Ascending aorta (tissue), 2 donors: ENCODE results near the gene AOC1. TPM values are rescaled to one million over a fixed set of nuclear protein-coding genes. Genes with fewer than 3 reads are reported as not detected.

Source experiments
- DNase-seq, 2 donors: peaks; one replicate each; pipeline ENCODE4 v3.0.0-alpha.2; 2019; ENCODE audit warnings: low spot score in 2 of 2
- H3K27ac ChIP-seq, 2 donors: fragments of 200-600 bp; sonication (generic); one replicate each; pipeline ENCODE4 v1.5.1; 2016 to 2017; ENCODE audit warnings: mild to moderate bottlenecking in 1 of 2
- H3K27me3 ChIP-seq: fragments of 200-600 bp; sonication (generic); one replicate; pipeline ENCODE4 v1.5.1; 2017
- H3K36me3 ChIP-seq, 2 donors: fragments of 200-600 bp; sonication (generic); one replicate each; pipeline ENCODE4 v1.5.1; 2016
- H3K4me1 ChIP-seq, 2 donors: fragments of 200-600 bp; sonication (generic); one replicate each; pipeline ENCODE4 v1.5.1; 2016 to 2017; ENCODE audit warnings: mild to moderate bottlenecking in 1 of 2
- H3K4me3 ChIP-seq, 2 donors: fragments of 200-600 bp; sonication (generic); one replicate each; pipeline ENCODE4 v1.5.1; 2016 to 2017; ENCODE audit warnings: mild to moderate bottlenecking in 1 of 2
- H3K9me3 ChIP-seq, 2 donors: fragments of 200-600 bp; sonication (generic); one replicate each; pipeline ENCODE4 v1.5.1; 2016
- CTCF ChIP-seq, 3 experiments: fragments of 200-600 bp in 2 of 3; fragments of 450-650 bp in 1 of 3; sonication (generic) in 2 of 3; IDR thresholded peaks; one replicate each; pipeline ENCODE4 v1.5.1; 2016 to 2019; ENCODE audit warnings: antibody characterized with exemption in 3 of 3, mild to moderate bottlenecking in 1 of 3, moderate library complexity in 1 of 3
- intact Hi-C: fragments of 100-400 bp; cut with DNase I; formaldehyde crosslinking; loops from one replicate; pipeline ENCODE4 v1.15.1; 2023
- total RNA-seq: library from RNA; depleted of rRNA; stranded (reverse); fragments of >200 nt; gene quantifications from one replicate; pipeline ENCODE4 v1.1.0, GENCODE V29; 2016

AOC1 gene
- total RNA-seq, 1 donor from 2014 or later = 0.75 TPM

DNA sequence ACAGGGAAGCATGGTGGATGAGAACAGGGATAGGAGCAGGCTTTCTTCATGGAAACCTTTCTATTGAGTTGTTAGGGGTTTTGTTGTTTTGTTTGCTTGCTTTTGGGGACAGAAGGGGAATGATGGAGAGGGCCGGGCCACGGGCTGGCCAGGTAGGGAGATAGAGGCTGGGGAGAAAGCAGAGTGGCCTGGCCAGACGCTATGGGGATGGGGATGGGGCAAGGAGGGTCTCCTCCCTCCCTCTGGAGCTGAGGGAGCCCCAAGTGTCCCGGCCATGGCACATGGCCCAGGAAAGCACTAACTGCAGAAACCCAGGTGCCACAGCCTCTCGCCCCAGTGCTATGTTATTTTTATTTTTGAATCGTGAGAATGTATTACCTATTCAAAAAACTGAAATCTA, 10.0 kb downstream of the AOC1 start:
- H3K4me1 ChIP-seq = no peaks in the 10 kb centered on the region
- H3K9me3 ChIP-seq = no peaks in the 10 kb centered on the region
- no peak for DNase-seq
- H3K27me3 ChIP-seq = no peaks in the 10 kb centered on the region
- H3K36me3 ChIP-seq = no peaks in the 10 kb centered on the region
- intact Hi-C loops = no loop called here
- H3K4me3 ChIP-seq = no peak overlapping the region
- H3K27ac ChIP-seq = no peak overlapping the region
- TF ChIP-seq CTCF (IDR thresholded peaks at IDR 0.05) = no peak

DNA sequence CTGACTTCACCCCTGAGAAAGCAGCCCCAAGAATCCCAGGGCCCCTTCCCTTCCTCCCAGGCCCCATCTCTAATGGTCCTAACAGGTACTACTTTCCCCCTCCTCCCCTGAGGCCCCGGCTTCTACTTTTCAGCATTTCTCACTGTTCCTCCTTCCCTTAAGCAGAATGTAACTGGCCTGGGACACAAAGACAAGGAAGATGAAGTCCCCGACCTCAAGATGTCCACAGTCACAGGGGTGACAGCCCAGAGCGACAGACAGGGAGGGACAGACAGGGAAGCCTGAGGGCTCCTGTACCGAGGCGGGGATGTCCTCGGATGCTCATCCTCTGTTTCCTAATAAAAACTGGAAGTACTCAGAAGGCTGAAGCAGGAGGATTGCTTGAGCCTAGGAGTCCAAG, 11.6 kb downstream of the AOC1 start:
- intact Hi-C loops = no loop called here
- Histone ChIP-seq H3K36me3 (no peaks in the 10 kb centered on the region), H3K4me3 (no peak overlapping the region), H3K4me1 (no peaks in the 10 kb centered on the region), H3K27me3 (no peaks in the 10 kb centered on the region), H3K9me3 (no peaks in the 10 kb centered on the region), H3K27ac (no peak overlapping the region)
- no peak for TF ChIP-seq CTCF (IDR thresholded peaks at IDR 0.05)
- no peak for DNase-seq

GRCh38 chr7:150866932-150867564, 14.7 kb downstream of the AOC1 start:
- H3K9me3 ChIP-seq = no peaks in the 10 kb centered on the region
- DNase-seq = no peak
- H3K36me3 ChIP-seq = no peaks in the 10 kb centered on the region
- H3K27ac ChIP-seq = no peak overlapping the region
- no peak overlapping the region for H3K4me3 ChIP-seq
- H3K4me1 ChIP-seq = no peaks in the 10 kb centered on the region
- intact Hi-C loops = no loop called here
- no peak for TF ChIP-seq CTCF (IDR thresholded peaks at IDR 0.05)
- H3K27me3 ChIP-seq = no peaks in the 10 kb centered on the region

- TF ChIP-seq CTCF (IDR thresholded peaks at IDR 0.05) = no peak
- Histone ChIP-seq H3K27me3 (no peaks in the 10 kb centered on the region), H3K4me1 (no peaks in the 10 kb centered on the region), H3K4me3 (no peak overlapping the region), H3K27ac (no peak overlapping the region), H3K9me3 (no peaks in the 10 kb centered on the region), H3K36me3 (no peaks in the 10 kb centered on the region)
- DNase-seq = no peak
- intact Hi-C loops = no loop called here
Measured at GRCh38 chr7:150867605-150868004, 15.3 kb downstream of the AOC1 start.

DNA sequence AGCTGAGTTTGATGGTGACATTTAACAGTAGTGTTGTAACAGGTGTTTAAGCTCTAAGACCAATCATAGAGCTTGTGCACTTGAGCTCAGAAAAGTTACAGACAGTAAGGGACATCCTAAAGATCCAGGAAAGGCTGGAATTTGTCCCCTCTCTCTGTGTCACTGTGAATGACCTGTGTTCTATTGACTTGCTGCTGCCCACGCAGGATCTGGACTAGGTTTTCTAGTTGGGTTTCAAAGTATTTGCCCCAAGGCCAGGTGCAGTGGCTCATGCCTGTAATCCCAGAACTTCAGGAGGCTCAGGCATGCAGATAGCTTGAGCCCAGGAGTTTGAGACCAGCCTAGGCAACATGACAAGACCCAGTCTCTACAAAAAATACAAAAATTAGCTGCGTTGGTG, 17.1 kb downstream of the AOC1 start:
- TF ChIP-seq CTCF (IDR thresholded peaks at IDR 0.05) = no peak
- H3K4me3 ChIP-seq = no peak overlapping the region
- H3K27me3 ChIP-seq = no peaks in the 10 kb centered on the region
- intact Hi-C loops = no loop called here
- DNase-seq = no peak
- no peak overlapping the region for H3K27ac ChIP-seq
- no peaks in the 10 kb centered on the region for H3K36me3 ChIP-seq
- no peaks in the 10 kb centered on the region for H3K9me3 ChIP-seq
- no peaks in the 10 kb centered on the region for H3K4me1 ChIP-seq

- no peak for TF ChIP-seq CTCF (IDR thresholded peaks at IDR 0.05)
- H3K9me3 ChIP-seq = no peaks in the 10 kb centered on the region
- DNase-seq = no peak
- no peaks in the 10 kb centered on the region for H3K27me3 ChIP-seq
- no peak overlapping the region for H3K4me3 ChIP-seq
- H3K27ac ChIP-seq = no peak overlapping the region
- H3K4me1 ChIP-seq = no peaks in the 10 kb centered on the region
- intact Hi-C loops = no loop called here
- no peaks in the 10 kb centered on the region for H3K36me3 ChIP-seq
Measured at GRCh38 chr7:150871601-150872000, 19.3 kb downstream of the AOC1 start.
